OCI-M2 (cell line): ENCODE results near the gene FBXW12.

Experiments used
- DNase-seq: peaks from one replicate; lab custom pipeline; 2025; ENCODE audit not compliant: unreplicated experiment; lab: John Stamatoyannopoulos, UW

FBXW12 gene

DNA sequence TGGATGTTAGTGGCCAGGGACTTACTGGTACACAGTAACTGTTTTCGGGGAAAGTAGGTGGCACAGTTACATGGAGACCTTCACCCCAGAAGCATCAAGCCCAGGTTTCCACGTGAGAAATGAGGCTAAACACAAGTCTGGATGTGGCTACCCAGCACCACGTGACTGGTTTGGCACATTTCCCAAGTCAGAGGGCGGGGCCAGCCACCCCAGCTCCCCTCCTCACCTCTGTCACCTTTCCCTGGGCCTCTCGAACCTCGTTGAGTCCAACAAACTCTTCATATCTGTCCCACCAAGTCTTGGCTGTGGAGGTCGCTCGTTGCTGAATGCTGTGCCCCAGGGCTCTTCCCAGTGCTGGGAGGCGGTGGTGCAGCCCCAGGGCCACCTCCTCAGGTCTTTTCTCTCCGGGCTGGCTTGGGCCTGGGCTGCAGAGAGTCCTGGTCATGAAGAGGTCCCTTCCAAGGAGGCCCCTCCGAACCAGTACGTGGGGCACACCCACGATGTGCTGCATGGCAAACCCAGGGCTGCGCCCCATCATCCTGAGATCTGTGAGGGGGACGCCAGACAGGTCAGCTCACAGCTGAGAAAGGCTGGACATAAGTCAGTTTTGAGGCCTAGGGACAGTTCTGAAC, 62.7 kb downstream of the FBXW12 start:
- no peak for DNase-seq

DNA sequence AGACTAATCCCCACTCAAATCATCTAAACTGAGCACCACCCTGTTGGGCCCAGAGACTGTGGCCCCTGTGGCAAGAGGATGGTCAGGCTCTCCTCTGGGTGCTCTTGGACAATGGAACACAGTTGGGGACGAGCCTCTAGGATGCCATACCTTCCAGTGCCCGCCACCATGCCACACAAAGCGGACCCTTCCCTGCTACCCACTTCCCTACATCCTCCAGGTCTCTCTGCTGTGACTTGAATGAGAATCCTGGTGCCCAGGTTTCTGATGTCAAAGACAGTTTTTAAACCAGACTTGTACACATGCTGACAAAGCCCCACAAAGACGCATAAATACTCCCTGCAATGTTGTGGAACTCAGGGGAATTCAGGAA, 63.2 kb downstream of the FBXW12 start:
- no peak for DNase-seq

DNA sequence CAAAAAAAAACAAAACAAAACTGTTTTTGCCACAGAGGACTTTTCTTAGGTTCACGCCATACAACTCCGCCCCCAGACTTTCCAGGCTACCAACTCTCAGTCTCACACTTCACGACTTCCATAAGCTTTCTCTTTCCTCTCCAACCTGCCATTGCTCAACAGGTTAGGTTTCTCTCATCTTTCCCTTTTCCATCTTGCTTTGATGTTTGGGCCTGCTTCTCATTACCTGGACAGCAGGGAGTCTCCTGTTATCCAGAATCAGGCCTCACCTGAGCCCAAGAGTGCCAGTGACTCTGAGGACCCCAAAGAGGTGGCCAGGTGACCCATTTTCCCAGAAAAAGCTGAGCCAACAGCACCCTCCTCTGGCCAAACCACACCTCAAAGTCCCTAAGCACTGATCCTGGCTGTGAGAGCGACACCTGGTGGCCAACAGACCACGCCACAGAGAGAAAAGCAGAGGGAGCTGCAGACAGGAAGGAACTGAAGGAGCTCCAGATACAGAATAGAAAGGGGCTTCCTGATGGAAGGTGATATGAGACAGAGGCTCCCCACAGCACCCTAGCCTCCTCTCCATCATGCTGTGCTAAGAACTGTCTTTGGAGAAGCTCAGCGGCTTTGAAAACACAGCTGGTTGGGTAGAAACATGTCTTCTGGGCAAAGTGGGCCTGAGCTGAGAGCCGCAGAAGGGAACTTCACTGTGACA, 63.9 kb downstream of the FBXW12 start:
- peak; percentile 15 for DNase-seq

DNA sequence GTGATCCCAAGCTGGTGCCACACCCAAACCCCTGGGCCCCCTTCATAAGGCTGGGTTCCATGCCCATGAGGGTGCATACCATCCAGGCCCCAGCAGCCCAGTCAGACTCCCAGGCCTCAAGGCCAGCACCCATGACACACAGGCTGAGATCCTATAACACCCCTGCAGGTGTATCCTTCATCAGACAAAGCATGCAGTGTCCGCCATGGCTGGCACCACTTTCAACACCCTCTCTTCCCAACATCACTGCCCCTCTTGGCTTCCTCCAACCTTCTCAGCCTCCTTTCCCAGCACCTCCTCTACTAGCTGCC, 64.4 kb downstream of the FBXW12 start:
- no peak for DNase-seq

DNA sequence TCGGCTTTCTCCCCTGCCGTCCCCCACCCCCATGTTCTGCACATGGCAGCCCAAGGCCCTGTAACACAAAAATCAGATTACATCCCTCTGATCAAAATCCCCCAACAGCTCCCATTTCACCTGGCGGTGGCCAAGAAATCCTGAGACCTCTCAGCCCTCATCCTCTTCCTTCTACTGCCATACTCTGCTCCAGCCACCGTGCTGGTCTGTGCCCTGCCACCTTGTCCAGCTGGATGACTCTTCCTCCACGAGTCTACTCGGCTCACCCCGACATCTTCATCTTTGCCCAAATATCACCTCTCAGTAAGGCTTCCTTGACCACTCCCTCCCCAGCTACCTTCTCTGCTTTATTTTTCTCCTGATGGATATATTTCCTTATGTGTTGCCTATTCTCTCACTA, 64.8 kb downstream of the FBXW12 start:
- DNase-seq = no peak

DNA sequence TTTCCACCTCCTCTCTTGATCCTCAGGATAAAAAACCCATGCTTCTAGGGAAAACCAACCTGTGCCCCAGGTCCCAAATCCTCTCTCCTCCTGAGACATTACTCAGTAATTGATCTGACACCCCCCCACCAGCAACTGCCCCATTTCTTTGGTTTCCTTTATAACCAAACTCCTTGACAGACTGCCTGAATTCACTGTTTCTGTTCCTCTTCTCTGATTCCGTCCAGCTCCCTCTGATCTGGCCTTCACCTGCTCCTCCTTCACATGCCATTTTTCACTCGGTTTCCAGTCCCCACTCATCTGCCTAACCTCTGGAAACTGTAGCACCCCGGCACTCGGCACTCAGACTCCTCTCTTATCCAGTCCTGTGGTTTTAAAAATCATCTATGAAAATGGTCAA, 65.8 kb downstream of the FBXW12 start:
- DNase-seq = no peak

DNA sequence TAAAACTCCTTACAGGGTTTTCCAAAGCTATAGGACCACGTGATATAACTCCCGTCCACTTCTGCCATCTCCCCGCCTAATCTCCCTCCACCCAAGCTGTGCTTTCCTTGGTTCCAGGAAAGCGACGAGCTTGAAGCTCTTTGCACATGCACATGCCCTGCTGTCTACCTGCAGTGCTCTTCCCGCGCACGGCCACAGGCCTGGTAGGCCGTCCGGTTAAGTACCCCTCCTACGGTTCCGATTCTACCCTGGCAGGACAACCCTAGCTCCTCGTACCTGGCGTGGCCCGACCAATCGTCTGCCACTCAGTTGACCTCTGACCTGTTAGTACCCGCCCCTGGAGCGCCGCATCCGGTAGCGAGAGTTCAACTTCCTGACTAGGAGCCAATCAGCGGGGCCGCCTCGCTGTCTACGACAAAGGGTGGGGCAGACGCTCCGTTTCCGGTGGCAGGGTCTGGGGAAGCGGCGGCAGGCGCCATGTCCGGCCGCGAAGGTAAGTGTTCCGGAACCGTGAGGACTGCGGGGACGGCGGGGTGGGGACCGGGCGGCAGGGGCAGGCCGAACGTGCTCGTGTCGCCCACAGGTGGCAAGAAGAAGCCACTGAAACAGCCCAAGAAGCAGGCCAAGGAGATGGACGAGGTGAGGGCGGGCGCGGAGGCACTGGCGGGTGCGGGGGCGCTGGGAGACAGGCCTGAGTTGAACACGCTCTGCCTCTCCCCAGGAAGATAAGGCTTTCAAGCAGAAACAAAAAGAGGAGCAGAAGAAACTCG, 68.0 kb downstream of the FBXW12 start, which contains the start of the genes CCDC51 and TMA7:
CCDC51 (minus strand) TSS at position 300 of the 770 bp plus-strand sequence. CDS start 4,991 bp downstream, outside the sequence.
TMA7 (plus strand) TSS at position 438 of the 770 bp plus-strand sequence; CDS start at position 478, 40 bp downstream.
- peak; percentile 82 for DNase-seq

DNA sequence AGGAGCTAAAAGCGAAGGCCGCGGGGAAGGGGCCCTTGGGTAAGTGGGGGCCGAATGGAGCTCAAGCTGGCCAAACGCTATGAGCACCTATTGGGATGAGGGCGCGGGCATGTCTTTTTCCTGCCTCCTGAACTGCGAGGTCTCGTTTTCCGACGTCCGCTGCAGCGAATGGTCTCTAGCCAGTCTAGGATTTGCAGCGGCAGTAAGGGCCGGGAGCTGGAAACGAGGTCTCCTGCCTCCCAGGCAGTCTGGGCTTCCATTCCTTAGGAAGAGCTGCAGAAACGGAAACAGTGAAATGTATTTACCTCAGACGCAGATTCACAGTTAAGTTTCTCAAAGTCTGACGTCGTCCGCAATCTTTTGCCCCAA, 68.6 kb downstream of the FBXW12 start:
- no peak for DNase-seq

DNA sequence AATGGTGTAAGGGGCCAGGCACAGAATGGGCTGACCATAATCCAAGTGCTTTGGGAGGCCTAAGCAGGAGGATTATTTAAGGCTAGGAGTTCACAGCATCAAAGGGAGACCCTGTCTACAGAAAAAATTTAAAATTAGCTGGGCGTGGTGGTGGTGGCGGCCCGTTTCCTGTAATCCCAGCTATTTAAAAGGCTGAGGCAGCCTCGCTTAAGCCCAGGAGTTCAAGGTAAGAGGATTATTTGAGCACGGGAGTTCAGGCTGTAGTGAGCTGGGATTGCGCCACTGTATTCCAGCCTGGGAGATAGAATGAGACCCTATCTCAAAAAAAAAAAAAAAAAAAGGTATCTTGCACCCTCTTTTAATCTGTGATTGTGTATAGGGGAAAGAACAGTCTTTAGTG, 69.9 kb downstream of the FBXW12 start:
- DNase-seq = no peak
